Measurements from ENCODE around the gene CIPC.

The CIPC gene

DNA sequence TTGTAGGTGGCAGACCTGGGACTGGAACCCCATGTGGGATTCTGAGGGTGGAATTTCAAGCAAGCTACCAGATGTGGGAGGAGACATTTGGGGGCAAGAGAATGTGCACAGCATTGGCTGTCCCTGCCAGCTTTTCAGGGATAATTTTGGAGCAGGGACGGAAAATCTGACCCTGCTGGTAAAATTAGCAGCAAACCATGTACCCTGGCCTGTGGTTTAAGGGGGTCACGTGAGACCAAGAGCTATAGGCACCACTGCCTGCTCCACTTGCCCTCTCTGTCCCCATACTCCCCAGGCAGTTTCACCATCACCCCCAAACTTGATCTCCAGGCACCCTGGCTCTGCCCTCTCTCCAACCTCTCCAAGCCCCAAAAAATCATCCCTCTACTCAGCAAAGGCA lies 57.0 kb downstream of the CIPC start:
- no peak for DNase-seq

DNA sequence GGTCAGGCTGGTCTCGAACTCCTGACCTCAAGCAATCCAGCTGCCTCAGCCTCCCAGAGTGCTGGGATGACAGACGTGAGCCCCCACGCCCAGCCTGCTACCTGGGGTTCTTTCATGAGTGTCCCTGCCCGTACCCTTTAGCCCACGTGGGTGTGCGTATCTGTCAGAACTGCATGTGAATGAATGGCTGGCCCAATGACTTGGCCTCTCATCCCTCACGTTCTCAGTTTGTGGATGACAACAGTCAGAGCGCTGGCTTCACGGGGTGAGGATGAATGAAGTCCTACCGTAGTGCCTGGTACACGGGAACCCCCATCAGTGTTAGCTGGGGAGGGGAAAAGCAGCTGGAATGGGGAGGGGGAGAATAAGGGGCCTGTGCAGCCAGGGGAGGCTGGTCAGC lies 59.7 kb downstream of the CIPC start:
- no peak for DNase-seq

DNA sequence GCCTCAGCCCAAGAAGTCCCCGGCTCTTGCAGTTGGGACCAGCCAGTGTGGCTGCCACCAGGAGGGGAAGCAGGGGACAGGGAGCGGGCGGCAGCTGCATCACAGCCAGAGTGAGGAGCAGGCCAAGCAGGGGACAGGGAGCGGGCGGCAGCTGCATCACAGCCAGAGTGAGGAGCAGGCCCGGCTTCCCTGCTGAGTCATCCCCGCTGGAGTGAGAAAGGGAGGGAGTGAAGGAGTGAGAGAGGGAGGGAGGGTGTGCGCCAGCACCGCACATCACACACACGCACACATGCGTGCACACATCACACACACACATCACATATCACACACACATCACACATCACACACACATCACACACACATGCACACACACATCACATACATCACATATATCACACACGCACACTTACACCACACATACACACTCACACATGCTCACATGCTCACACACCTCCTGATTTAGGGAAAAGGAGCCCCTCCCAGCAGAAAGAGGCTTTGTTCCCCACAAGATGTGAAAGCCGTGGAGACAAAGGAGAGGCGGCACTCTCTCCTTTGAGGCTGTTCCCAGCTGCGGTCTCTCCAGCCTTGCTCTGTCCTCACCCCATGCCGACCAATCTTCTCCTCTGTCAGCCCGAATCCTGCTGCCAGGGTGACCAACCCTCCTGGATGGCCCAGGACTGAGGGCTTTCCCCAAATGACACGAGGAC lies 60.3 kb downstream of the CIPC start:
- DNase-seq: no peak

DNA sequence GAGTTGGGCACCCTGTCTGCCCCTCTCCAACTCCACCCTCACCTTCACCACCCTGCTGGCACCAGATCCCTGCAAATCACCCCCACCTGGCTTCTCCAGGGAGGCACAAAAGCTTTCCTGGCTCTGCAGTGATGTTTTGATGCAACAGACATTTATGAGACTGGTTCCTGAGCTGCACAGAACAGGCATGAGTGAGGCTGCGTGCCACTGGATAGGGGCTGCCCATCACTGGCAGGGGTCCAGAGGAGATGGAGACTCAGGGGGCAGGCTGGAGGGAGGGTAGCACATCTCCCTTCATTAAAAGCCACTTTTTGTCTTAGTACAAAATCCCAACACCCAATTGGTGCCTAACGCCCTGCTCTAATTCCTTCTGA lies 60.8 kb downstream of the CIPC start:
- DNase-seq: no peak

DNA sequence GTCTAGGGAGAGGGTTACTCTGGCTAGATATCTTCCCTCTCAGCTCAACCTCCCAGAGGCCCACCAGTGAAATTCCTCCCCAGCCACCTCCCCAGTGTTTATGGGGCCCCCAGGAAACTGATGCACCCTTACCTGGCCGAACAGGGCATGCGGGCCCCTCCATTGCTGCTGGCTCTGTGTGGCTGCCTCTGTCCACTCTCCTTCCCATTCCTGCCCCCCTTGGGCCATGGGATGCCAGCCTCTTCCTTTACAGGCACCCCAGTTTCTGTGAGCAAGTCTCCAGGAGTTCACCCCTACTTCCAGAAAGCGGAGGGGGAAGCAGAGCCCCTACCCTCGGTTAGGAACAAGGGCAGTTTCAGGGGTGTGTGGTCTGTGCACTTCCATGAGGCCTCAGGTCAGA lies 63.0 kb downstream of the CIPC start:
- no peak for DNase-seq
